ENCODE results near the gene CDKN1B. TPM values are rescaled to one million over a fixed set of nuclear protein-coding genes. Genes with fewer than 3 reads are reported as not detected.
A peak's percentile ranks its signal among the peaks of the same experiment; 100 is the strongest.

Gene CDKN1B
- total RNA-seq, 5 donors from 2014 or later (not counting 1 experiment from before 2014, with no cell fraction given) = 170 to 246 (median 188) TPM

GRCh38 chr12:12714276-12715021, 2.7 kb upstream of the CDKN1B start:
- H3K4me1 ChIP-seq (ENCODE audit: control insufficient read depth in 1 of 2, extremely low read depth in 1 of 2, insufficient read depth in 2 of 2, low read length in 2 of 2) = peaks cover 15 to 32% of the 10 kb centered on the region in 2 experiments
- no peaks in the 10 kb centered on the region for H3K27me3 ChIP-seq (replicated peaks in 1 of 2; ENCODE audit: control insufficient read depth in 2 of 2, extremely low read depth in 1 of 2, insufficient read depth in 2 of 2, low read length in 1 of 2)
- H3K9me3 ChIP-seq = no peaks in the 10 kb centered on the region
- peak overlapping the region; percentile 99 to 100 for H3K27ac Mint-ChIP-seq
- POLR2A ChIA-PET = interaction anchor here (0.5 to 3.7 kb wide), 11 partner anchors 9 to 1137 kb away, joined by 3 to 31 read pairs (median 4); no protein-coding TSS in a partner anchor
- H3K27ac ChIP-seq (ENCODE audit: low read length) = peak overlapping the region; percentile 97
- H3K9me3 Mint-ChIP-seq = no peaks in the 10 kb centered on the region
- no peaks in the 10 kb centered on the region for H3K27me3 Mint-ChIP-seq
- 0% methylated on average over 19 of the region's 23 CpGs for WGBS (ENCODE audit: insufficient coverage)
- CTCF ChIA-PET = interaction anchor here (0.6 to 3.9 kb wide), 15 partner anchors 9 to 357 kb away, joined by 3 to 89 read pairs (median 5); partner anchors contain the start of gene BORCS5 (in 1 of the 2)
- peaks cover 18% of the 10 kb centered on the region for H3K36me3 Mint-ChIP-seq
- DNase-seq = peak in 33 of 35 experiments; percentile 45 to 84 (median 61)
- peak overlapping the region; percentile 67 to 94 for H3K4me3 ChIP-seq (ENCODE audit: control insufficient read depth in 1 of 2, extremely low read depth in 1 of 2, low read length in 1 of 2)
- H3K4me3 Mint-ChIP-seq = peak overlapping the region; percentile 87 to 96 (median 93)
- peaks cover 0 to 12% of the 10 kb centered on the region in 2 donors for H3K36me3 ChIP-seq (ENCODE audit: control insufficient read depth in 2 of 2, extremely low read depth in 1 of 2, insufficient read depth in 1 of 2, low read length in 1 of 2)
- peak; percentile 43 to 57 (median 48) for ATAC-seq (replicated peaks in 1 of 4)
- H3K4me1 Mint-ChIP-seq = peaks cover 40 to 58% (median 51%) of the 10 kb centered on the region in 3 donors

- CTCF ChIA-PET = interaction anchor here (1.0 to 3.9 kb wide), 8 partner anchors 10 to 336 kb away, joined by 3 to 89 read pairs (median 6); no protein-coding TSS in a partner anchor
- H3K4me3 Mint-ChIP-seq = peak overlapping the region; percentile 87 to 96 (median 93)
Observed at GRCh38 chr12:12715128-12715458, 2.1 kb upstream of the CDKN1B start.

GRCh38 chr12:12715459-12716150, 1.6 kb upstream of the CDKN1B start:
- 0% methylated on average over 5 of the region's 10 CpGs for WGBS (ENCODE audit: insufficient coverage)
- Histone ChIP-seq H3K27ac (ENCODE audit: low read length) (peak overlapping the region; percentile 97), H3K4me3 (ENCODE audit: control insufficient read depth in 1 of 2, extremely low read depth in 1 of 2, low read length in 1 of 2) (peak overlapping the region; percentile 94 to 100), H3K4me1 (ENCODE audit: control insufficient read depth in 1 of 2, extremely low read depth in 1 of 2, insufficient read depth in 2 of 2, low read length in 2 of 2) (peaks cover 26 to 37% of the 10 kb centered on the region in 2 experiments), H3K27me3 (replicated peaks in 1 of 2; ENCODE audit: control insufficient read depth in 2 of 2, extremely low read depth in 1 of 2, insufficient read depth in 2 of 2, low read length in 1 of 2) (no peaks in the 10 kb centered on the region), H3K36me3 (ENCODE audit: control insufficient read depth in 2 of 2, extremely low read depth in 1 of 2, insufficient read depth in 1 of 2, low read length in 1 of 2) (peaks cover 0 to 22% of the 10 kb centered on the region in 2 donors), H3K9me3 (no peaks in the 10 kb centered on the region)
- H3K4me3 Mint-ChIP-seq = peak overlapping the region; percentile 87 to 96 (median 93)
- peaks cover 44 to 67% (median 56%) of the 10 kb centered on the region in 3 donors for H3K4me1 Mint-ChIP-seq
- H3K9me3 Mint-ChIP-seq = no peaks in the 10 kb centered on the region
- peak in 11 of 35 experiments; percentile 15 to 54 (median 26) for DNase-seq
- H3K27ac Mint-ChIP-seq = peak overlapping the region; percentile 99 to 100
- ATAC-seq (replicated peaks in 1 of 4) = no peak
- H3K36me3 Mint-ChIP-seq = peaks cover 28% of the 10 kb centered on the region
- ChIA-PET POLR2A (interaction anchor here (0.5 to 3.7 kb wide), 16 partner anchors 9 to 359 kb away, joined by 3 to 31 read pairs (median 6); partner anchors contain the start of genes DUSP16 (in 1 of the 2) and GPR19 (in 1 of the 2)), CTCF (interaction anchor here (0.6 to 3.9 kb wide), 12 partner anchors 10 to 358 kb away, joined by 3 to 89 read pairs (median 4); no protein-coding TSS in a partner anchor)
- no peaks in the 10 kb centered on the region for H3K27me3 Mint-ChIP-seq

More at GRCh38 chr12:12715128-12715458, 2.1 kb upstream of the CDKN1B start:
- no peaks in the 10 kb centered on the region for H3K27me3 Mint-ChIP-seq
- peaks cover 42 to 62% (median 54%) of the 10 kb centered on the region in 3 donors for H3K4me1 Mint-ChIP-seq
- ATAC-seq (replicated peaks in 1 of 4) (peak in 1 of 4 experiments; percentile 5), DNase-seq (no peak)
- Histone ChIP-seq H3K27me3 (replicated peaks in 1 of 2; ENCODE audit: control insufficient read depth in 2 of 2, extremely low read depth in 1 of 2, insufficient read depth in 2 of 2, low read length in 1 of 2) (no peaks in the 10 kb centered on the region), H3K4me1 (ENCODE audit: control insufficient read depth in 1 of 2, extremely low read depth in 1 of 2, insufficient read depth in 2 of 2, low read length in 2 of 2) (peaks cover 22 to 34% of the 10 kb centered on the region in 2 experiments), H3K27ac (ENCODE audit: low read length) (peak overlapping the region; percentile 97), H3K4me3 (ENCODE audit: control insufficient read depth in 1 of 2, extremely low read depth in 1 of 2, low read length in 1 of 2) (peak overlapping the region; percentile 94 to 100), H3K36me3 (ENCODE audit: control insufficient read depth in 2 of 2, extremely low read depth in 1 of 2, insufficient read depth in 1 of 2, low read length in 1 of 2) (peaks cover 0 to 19% of the 10 kb centered on the region in 2 donors), H3K9me3 (no peaks in the 10 kb centered on the region)
- POLR2A ChIA-PET = interaction anchor here (1.0 to 3.7 kb wide), 7 partner anchors 9 to 211 kb away, joined by 3 to 31 read pairs (median 17); partner anchors contain the start of gene GPR19 (in 1 of the 2)
- H3K9me3 Mint-ChIP-seq = no peaks in the 10 kb centered on the region
- peak overlapping the region; percentile 99 to 100 for H3K27ac Mint-ChIP-seq
- peaks cover 23% of the 10 kb centered on the region for H3K36me3 Mint-ChIP-seq

- no peaks in the 10 kb centered on the region for H3K27me3 Mint-ChIP-seq
- peaks cover 46 to 73% (median 59%) of the 10 kb centered on the region in 3 donors for H3K4me1 Mint-ChIP-seq
- Histone ChIP-seq H3K27me3 (replicated peaks in 1 of 2; ENCODE audit: control insufficient read depth in 2 of 2, extremely low read depth in 1 of 2, insufficient read depth in 2 of 2, low read length in 1 of 2) (no peaks in the 10 kb centered on the region), H3K27ac (ENCODE audit: low read length) (peak overlapping the region; percentile 97), H3K9me3 (no peaks in the 10 kb centered on the region), H3K36me3 (ENCODE audit: control insufficient read depth in 2 of 2, extremely low read depth in 1 of 2, insufficient read depth in 1 of 2, low read length in 1 of 2) (peaks cover 0 to 28% of the 10 kb centered on the region in 2 donors), H3K4me1 (ENCODE audit: control insufficient read depth in 1 of 2, extremely low read depth in 1 of 2, insufficient read depth in 2 of 2, low read length in 2 of 2) (peaks cover 32 to 38% of the 10 kb centered on the region in 2 experiments), H3K4me3 (ENCODE audit: control insufficient read depth in 1 of 2, extremely low read depth in 1 of 2, low read length in 1 of 2) (peak overlapping the region; percentile 94 to 100)
- ChIA-PET POLR2A (interaction anchor here (0.5 to 3.7 kb wide), 22 partner anchors 8 to 1670 kb away, joined by 3 to 31 read pairs (median 4); partner anchors contain the start of genes DUSP16 (in 1 of the 2) and GPR19 (in 1 of the 2)), CTCF (interaction anchor here (0.6 to 3.9 kb wide), 13 partner anchors 10 to 359 kb away, joined by 3 to 89 read pairs (median 4); no protein-coding TSS in a partner anchor)
- peak in 2 of 4 experiments; percentile 0 to 1 for ATAC-seq (replicated peaks in 1 of 4)
- no peaks in the 10 kb centered on the region for H3K9me3 Mint-ChIP-seq
- peaks cover 34% of the 10 kb centered on the region for H3K36me3 Mint-ChIP-seq
- DNase-seq = peak in 7 of 35 experiments; percentile 6 to 52 (median 13)
- 0% methylated on average over 4 of the region's 15 CpGs for whole genome bisulfite sequencing (ENCODE audit: insufficient coverage)
- H3K4me3 Mint-ChIP-seq = peak overlapping the region; percentile 87 to 96 (median 93)
- peak overlapping the region; percentile 99 to 100 for H3K27ac Mint-ChIP-seq
Observed at GRCh38 chr12:12716151-12716792, 896 bp upstream of the CDKN1B start.

GRCh38 chr12:12717586-12718380, 615 bp downstream of the CDKN1B start:
- Histone ChIP-seq H3K36me3 (ENCODE audit: control insufficient read depth in 2 of 2, extremely low read depth in 1 of 2, insufficient read depth in 1 of 2, low read length in 1 of 2) (peaks cover 0 to 36% of the 10 kb centered on the region in 2 donors), H3K27ac (ENCODE audit: low read length) (peak overlapping the region; percentile 97), H3K27me3 (replicated peaks in 1 of 2; ENCODE audit: control insufficient read depth in 2 of 2, extremely low read depth in 1 of 2, insufficient read depth in 2 of 2, low read length in 1 of 2) (no peaks in the 10 kb centered on the region), H3K4me1 (ENCODE audit: control insufficient read depth in 1 of 2, extremely low read depth in 1 of 2, insufficient read depth in 2 of 2, low read length in 2 of 2) (peaks cover 32 to 42% of the 10 kb centered on the region in 2 experiments), H3K9me3 (no peaks in the 10 kb centered on the region), H3K4me3 (ENCODE audit: control insufficient read depth in 1 of 2, extremely low read depth in 1 of 2, low read length in 1 of 2) (peak overlapping the region; percentile 94 to 100)
- H3K27ac Mint-ChIP-seq = peak overlapping the region; percentile 97 to 99
- peak overlapping the region; percentile 93 to 99 (median 99) for H3K4me3 Mint-ChIP-seq
- no peaks in the 10 kb centered on the region for H3K27me3 Mint-ChIP-seq
- H3K4me1 Mint-ChIP-seq = peaks cover 42 to 67% (median 56%) of the 10 kb centered on the region in 3 donors
- ChIA-PET POLR2A (interaction anchor here (0.5 to 2.3 kb wide), 4 partner anchors 241 to 1684 kb away, joined by 3 to 11 read pairs (median 4); partner anchors contain the start of gene BORCS5 (in 1 of the 2)), CTCF (interaction anchor here in 1 of 2 donors (5.8 kb wide), 1 partner anchor 19 kb away, joined by 46 read pairs; no protein-coding TSS in a partner anchor)
- DNase-seq = peak in 13 of 35 experiments; percentile 14 to 39 (median 30)
- peaks cover 43% of the 10 kb centered on the region for H3K36me3 Mint-ChIP-seq
- under 1% methylated on average over 52 of the region's 62 CpGs for WGBS (ENCODE audit: insufficient coverage)
- no peak for ATAC-seq (replicated peaks in 1 of 4)
- no peaks in the 10 kb centered on the region for H3K9me3 Mint-ChIP-seq
